DMS53 treated with DMSO at 0.1 percent for 48 hours (cell line): Measurements from ENCODE around the gene COL11A2.

Experiments used
- DNase-seq: peaks from one replicate; lab custom pipeline; 2025; ENCODE audit not compliant: unreplicated experiment; lab: John Stamatoyannopoulos, UW

The COL11A2 gene

DNA sequence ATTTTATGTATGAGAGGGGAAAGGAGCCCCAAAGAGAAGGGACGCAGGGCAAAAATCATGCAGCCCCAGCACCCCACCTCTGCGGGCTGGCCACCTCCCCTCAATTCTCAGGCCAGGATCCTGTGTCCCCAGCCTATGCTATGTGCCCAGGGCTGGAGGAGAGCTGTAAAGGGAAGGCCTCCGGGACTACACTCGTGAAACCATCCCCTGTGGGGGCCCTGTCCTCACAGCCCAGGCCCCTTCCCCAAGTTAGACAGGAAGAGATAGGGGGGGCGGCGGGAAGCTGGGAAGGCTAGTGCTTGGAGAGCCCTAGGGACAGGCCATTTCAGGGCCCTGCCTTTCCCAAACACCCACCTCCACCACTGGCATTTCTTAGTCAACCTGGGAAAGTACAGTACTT lies 1.4 kb upstream of the COL11A2 start:
- no peak for DNase-seq

DNA sequence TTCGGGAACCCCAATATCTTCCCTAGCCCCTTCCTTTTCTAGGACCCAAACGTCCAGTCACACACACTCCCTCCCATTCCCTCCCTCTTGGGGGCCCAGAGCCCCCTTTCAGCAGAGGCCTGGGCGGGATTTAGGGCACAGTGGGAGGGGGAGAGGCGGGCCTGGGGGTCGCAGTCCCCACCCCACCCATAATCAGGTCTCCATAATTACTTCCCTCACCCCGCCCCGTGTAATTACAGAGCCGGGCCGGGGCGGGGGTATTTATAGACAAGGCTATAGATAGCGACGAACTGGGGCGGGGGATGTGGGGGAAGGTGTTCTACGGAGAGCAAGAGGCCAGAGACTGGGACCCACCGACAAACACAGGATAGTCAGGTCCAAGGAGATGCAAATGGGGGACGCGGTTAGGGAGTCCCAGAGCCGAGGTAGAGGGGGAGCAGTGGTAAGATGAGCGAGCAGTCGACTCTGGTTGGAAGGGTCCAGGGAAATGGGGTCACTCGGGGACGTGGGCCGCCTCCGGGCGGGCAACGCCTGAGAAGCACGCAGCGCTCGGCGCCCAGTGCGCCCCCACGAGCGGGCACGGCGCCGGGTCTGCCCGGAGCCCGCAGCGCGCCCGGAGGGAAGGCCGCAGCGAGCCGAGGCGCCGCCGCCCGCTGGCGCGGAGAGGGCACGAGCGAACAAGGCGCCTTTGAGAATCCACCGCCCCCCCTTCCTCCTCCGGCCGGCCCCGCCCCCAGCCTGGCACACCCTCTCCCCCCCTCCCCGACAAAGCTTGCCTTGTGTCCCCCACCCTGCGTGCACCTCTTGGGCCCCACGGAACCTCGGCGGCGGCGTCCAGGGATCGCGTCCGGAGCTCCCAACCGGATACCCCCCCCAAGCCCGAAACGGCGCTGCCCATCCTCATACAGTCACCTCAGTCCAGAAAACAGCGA lies 670 bp upstream of the COL11A2 start:
- no peak for DNase-seq

DNA sequence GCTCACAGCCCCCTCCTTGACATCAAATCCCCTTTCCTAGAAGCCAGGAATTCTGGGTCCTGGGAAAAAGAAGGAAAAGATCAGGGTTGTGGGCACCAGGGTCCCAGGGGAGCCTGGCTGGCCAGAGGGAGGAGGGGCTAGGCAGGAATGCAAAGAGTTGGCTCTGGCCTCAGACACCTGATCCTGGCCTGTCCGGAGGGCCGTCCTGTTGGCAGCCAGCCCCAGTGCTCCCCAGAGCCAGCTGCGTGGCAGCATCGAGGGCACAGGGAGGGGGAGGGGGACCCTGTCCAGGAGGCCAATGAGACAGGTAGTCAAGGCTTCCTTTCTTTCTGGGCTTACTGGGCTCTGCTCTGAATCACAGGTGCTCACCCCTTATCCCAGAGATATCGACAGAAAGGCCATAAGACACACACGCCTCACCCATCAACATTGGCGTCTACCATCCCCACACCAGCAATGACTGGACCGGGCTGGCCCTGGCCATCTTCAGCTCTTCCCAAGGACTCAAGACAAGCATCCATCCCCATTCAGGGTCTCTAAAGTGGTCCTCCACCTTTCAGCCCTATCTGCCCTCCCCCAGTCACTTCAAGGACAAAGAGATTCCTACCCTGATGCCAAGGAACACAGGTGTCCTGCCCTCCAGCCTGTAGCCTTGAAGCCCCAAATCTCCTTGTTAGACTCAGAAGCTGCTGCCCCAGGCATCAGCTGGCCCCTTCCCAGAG lies 723 bp downstream of the COL11A2 start:
- no peak for DNase-seq

DNA sequence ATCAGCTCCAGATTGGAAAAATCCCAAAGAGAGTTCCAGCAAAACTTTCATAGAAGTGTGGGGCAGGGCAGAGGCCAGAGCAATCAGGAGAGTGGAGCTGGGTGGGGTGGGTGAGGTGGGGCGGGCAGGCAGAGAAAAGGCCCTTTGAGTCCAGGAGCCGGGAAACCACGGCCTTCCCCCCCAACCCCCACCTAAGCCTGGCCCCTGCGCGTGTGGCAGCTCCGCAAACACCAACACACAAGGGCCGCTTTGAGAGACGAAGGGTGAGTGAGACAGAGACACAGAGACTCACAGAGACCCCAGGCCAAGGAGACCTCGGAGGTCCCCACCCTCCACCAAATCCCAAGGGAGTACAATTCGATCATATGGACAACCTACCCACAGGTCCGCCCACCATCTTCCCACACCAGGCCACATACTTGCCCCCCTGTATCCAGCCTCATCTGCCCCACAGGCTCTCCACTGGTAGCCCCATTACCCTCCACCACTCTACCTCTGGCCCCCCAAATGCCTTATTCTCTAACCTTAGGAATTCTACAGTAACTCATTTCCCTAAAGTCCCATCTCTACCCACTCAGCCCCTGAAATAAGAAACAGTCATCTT lies 1.7 kb downstream of the COL11A2 start:
- DNase-seq, result no peak

DNA sequence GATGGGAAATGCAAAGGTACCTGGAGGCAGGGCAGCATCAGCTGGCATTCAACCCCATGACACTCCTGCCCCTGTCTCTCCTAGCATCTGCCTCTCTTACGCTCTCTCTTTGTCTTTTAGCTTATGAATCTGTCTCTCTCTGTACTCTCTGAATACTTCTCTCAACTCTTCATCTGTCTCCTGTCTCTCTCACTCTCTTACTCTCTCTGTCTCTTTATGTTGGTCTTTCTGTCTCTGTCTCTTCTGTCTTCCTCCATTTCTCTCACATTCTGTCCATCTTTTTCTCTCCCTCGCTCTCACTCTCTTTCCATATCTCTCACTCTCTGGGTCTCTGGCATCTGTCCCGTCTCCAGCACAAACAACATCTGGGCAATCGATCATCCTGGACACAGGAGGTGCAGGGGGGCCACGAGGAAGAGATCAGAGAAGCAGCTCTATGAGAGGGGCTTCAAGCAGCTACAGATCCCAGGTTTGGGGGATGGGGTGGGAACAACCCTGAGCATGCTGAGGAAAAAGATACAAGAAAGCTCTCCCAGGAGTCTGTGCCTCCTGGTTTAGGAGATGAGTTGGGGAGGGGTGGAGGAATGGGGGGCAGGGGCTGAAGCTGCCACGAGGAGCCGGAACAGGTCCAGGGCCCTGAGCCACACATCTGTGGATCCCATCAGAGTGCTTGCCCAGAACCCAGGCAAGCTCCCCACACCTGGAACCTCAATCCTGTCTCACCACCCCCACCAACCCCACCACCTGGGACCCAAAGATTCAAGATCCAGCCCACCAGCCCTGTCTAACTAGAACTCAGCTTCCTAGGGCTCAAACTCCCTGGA lies 2.4 kb downstream of the COL11A2 start:
- no peak for DNase-seq

DNA sequence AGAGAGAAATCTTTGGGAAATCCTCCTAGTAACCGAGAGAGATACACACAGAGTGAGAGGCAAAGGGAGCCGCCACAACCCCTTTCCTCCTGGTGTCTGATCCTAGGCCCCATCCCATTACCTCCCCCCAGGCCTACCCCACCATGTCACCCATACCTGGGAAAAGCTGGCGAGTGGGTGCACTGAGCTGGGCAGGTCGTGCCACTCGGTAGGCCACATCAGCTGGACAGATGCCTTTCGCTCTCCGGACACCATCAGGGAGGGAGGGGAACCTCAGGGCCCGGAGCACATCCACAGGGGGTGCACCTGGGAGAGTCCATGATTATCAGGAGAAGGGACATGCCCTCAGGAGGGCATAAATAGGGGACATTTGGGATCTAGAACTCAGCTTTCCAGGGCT lies 3.1 kb downstream of the COL11A2 start:
- no peak for DNase-seq

DNA sequence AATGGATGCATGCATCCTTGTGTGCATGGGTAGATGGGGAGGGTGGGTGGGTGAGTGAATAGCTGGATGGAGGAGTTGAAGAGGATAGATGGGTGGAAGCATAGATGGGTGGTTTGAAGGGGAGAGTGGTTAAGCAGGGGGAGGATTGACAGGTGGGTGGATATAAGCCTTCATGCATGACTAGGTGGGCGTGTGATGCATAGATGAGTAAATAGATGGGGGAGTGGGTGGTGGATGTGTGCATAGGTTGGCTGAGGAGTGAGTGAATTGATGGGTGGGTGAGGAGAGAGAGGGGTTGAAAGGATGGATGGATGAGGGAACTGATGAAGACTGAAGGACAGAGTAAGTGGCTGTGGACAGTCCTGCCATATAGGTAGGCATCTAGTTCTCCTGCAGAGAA lies 4.5 kb downstream of the COL11A2 start:
- no peak for DNase-seq

DNA sequence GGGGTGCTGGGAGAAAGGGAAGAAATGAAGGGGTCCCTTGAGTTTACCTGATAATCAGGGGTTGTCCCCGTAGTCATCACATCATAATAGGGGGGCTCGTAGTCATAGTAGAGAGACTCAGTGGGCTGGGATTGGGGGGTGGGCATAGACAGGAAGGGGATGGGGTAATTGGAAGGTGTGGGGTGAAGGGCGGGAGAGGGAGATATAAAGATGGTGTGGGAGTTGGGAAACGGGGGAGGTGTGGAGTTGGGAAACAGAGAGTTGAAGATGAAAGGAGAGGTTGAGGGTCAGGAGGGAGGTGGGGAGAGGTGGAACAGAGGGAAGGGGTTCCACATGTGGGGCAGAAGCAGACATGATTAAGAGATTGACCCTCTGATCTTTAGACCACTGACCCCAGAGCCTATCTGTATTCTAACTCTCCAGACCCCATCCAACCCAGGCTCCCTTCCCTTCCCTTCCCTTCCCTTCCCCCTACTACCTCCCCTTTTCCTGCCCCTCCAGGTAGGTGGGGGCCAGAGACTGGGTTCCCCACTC lies 6.5 kb downstream of the COL11A2 start:
- no peak for DNase-seq

DNA sequence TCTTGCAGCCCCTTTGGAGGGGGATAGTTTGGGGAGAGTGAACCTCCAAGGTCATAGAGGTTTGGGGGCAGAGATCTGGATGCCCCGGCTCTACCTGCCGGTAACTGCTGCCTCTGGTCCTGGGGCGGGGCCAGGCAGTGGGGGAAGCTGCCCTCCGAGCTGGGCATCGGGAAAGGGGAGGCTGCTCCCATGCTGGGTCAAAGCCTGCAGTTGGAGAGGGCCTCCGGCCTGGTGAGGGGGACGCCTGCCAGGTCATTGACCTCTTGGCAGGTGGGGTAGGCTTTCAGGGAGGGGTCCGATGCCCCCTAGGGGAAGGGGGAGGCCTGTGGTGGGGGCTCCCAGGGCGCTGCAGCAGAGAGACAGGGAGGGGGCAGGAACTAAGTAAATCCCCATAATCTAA lies 7.1 kb downstream of the COL11A2 start:
- no peak for DNase-seq

DNA sequence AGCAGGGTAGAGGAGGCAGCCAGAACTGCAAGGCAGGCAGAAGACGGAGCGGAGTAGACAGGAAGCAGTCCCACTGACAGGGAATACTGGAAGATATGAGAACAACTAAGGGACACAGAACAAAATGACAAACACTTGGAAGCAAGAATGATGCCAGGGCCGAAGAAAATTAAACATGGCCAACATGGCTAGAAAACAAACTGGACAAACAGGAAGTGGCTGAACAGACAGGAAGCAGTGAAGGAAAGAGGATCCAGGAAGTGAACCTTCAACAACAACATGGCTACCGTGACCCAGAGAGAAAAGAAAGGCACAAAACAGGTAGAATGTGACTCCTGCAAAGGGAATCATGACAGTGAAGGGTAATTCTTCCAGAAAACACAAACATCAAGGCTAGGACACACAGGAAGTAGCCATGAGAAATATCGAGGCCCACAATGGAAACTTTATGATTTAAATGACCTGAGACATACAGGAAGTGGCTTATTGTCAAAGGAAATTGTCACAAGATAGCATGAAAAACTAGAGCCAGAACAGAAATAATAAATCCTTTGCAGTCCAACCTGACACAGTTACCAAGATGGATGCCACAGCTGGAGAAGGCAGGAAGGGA lies 9.1 kb downstream of the COL11A2 start:
- no peak for DNase-seq

DNA sequence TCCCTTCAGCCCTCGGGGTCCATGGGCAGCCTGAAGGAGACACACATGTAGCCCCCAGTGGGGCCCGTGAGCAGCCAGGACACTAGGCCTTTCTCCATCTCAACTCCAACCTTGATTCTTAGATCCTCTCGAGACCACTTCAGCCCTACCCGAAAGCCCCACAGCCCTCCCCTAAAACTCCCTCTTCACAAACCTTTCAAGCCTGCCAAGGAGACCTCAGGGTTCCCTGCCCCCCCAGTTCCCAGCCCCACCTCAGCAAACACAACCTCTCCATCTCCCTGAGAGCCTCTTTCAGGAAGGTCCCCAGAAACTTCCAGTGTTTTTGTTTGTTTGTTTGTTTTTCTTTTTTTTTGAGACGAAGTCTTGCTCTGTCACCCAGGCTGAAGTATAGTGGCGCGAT lies 11.1 kb downstream of the COL11A2 start:
- no peak for DNase-seq

DNA sequence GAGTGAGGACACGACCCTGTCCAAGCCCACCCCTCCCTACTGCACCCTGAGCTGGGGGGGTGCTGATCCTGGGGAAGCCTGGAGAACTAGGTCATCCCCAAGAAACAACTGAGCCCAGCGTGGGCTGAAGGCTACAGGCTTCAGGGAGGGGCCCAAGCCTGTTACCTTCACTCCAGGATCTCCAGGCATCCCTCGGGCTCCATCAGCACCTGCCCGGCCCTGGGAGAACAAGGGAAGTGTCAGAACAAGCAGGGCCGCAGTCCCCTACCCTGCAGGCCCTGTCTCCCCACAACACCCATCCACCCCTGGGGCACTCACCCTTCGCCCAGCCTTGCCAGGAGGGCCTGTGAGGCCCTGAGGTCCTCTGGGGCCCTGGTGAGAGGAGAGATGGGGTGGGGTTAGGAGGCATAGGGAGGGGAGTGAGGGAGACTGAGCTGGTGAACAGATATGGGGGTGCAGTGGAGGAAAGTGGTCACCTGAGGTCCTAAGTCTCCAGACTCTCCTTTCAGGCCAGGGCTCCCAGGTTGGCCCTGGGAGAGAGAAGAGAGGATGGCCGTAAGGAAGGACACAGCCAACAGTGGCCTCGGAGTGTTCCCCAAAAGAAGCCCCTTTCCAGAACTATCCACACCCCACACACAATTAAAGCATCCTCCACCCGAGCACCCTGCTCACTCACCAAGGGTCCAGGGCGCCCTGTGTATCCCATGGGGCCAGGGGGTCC lies 13.4 kb downstream of the COL11A2 start:
- no peak for DNase-seq

DNA sequence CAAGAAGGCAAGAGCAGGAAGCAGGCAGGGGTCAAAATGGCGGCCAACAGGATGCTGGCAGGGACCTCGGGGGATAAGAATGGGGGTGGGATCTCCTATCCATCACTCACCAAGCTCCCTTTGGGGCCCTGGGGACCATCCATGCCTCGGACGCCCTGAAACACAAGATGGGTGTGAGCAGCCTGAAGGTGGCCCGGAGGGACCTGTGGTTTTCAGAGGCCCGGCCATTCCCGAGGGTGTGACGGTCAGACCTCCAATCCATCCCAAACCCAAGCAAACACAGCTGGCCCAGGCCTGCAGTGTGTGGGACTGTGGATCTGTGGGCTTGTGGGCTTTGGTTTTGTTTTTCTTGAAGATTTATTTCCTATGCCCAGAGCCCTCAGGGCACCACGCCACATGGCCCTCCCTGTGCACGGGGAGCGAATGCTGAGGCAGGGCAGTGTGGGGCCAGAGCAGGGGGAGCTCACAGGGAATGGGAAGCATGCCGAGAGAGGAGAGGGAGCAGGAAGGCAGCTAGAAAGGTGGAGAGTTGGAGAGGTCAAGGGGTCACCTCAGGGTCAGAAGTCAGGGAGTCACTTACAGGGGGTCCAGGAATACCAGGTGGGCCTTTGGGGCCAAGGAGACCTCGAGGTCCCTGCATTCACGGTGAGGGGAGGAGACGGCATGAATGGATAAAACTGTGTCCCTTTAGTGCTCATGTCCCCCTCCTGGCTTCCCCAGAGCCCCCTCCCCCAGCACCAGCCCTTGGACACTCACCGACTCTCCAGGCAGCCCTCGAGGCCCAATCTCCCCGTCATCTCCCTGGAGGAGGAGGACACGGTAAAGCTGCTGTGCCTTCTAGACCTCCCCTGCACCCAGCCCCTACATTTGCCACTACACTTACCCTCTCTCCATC lies 14.5 kb downstream of the COL11A2 start:
- DNase-seq, result no peak

DNA sequence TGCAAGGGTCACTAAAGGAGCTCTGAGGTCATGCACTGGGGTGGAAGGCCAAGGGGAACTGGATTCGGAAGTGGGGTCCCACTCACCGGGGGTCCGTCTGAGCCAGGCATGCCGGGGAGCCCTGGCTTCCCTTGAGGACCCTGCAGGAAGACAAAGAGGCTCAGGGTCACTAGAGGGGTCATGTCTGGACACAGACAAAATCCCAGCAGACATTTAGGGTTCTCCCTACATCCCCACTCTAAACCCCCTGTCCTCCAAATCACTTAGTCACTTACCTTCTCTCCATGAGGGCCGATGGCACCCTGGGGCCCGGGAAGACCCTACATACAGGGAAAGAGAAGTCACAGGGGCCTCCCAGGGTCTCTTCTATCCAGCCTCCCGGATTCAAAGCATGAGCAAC lies 15.4 kb downstream of the COL11A2 start:
- DNase-seq, result no peak

DNA sequence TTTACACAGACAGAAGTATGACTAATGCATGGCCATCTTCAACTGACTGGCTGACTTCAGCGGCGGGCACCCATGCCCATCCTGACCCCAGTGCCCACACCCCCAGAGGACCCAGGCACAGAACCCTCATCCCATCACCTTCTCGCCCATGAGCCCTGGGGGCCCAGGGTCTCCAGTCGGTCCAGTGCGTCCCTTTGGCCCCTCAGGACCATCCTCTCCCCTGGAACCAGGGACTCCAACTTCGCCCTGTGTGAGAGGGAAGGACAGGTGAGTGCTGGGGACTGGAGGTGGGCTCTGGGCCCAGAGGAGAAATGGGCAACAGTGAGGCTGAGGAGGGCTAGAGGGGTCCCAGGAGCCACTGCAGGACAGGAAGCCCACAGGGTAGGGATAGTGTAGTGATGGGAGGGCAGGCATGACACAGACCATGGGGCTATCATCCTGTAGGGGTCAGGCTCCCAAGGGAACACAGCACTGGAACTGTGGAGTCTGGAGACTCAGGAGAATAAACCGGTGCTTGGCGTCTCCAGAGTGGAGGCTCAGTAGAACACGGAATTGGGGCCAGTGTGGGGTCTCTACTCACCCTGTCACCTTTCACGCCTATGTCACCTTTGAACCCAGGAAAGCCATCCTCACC lies 16.7 kb downstream of the COL11A2 start:
- no peak for DNase-seq

DNA sequence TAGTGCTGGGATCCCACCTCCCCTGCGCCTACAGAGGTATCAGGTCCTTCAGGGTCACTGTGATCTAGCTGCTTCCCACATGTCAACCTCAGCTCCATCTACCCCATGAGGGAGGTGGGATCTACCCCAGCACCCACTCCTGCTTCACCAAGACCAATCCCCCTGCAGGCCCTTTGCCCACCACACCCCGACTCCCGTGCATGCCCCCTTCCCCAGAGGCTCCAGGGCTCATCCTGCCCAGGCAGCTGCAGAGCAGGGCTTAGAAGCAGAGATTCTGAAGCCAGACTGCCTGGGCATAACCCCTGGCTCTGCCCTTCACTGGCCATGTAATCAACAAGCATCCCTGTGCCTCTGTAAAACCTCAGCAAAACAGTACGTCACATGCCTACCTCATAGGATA lies 17.5 kb downstream of the COL11A2 start:
- no peak for DNase-seq

DNA sequence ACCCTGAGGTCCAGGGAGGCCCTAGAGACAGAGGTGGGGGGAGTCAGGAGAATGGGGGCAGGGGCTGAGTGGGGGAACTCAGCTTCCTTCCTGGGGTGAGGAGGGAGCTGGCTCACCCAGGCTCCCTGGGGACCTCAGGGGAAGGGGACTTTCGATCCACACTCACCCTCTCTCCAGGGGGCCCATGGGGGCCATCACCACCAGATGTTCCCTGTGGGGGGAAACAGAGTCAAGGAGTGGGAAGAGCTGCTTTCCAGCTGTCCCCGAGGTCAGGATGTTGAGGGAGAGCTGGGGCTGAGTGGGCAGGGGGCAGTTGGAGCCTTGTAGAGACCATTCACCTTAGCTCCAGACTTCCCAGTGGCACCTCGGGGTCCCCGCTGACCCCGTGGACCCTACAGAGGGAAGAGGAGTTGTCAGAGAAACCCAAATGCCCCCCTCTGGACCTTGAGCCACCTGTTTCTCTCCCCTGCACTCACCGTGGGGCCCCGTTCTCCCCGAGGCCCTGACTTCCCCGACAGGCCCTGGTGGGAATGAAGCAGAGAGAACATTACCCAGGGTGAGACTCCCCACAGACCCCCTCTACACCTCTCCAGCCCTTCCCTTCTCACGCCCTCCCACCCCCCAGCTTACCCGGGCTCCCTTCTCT lies 18.6 kb downstream of the COL11A2 start:
- no peak for DNase-seq
